ENCODE results near the gene TESMIN.

Gene TESMIN

GRCh38 chr11:68684385-68685356 is 66.6 kb downstream of the TESMIN start, which contains the start of gene GAL:
Gene GAL, plus strand, starts transcription at chr11:68684544. Its CDS starts 380 bp downstream, at chr11:68684924.
- no peak within 1 kb of the TSS for H3K9ac ChIP-seq (ENCODE audit: low read length)
- no peaks in the 10 kb centered on the region for H3K79me2 ChIP-seq (ENCODE audit: low read length)
- no peaks in the 10 kb centered on the region for H4K20me1 ChIP-seq (ENCODE audit: insufficient read depth, low read length)
- no peaks in the 10 kb centered on the region for H3F3A ChIP-seq (ENCODE audit: insufficient read depth, low read length)
- H3K9me2 ChIP-seq (replicated peaks; ENCODE audit: insufficient read depth, low read length) = no peaks in the 10 kb centered on the region
- no peak within 1 kb of the TSS for H2AFZ ChIP-seq (ENCODE audit: low read length)
- no peak within 1 kb of the TSS for H3K4me2 ChIP-seq (ENCODE audit: low read depth, low read length)
- H3K27me3 ChIP-seq (replicated peaks; ENCODE audit: insufficient read depth, low read length) = peaks cover 83% of the 10 kb centered on the region
- no peaks in the 10 kb centered on the region for H3K4me1 ChIP-seq (ENCODE audit: low read length)
- H3K36me3 ChIP-seq (replicated peaks; ENCODE audit: insufficient read depth, low read length) = no peaks in the 10 kb centered on the region
- no peaks in the 10 kb centered on the region for H3K9me3 ChIP-seq (replicated peaks; ENCODE audit: insufficient read depth, low read length)
- no peak within 1 kb of the TSS for H3K4me3 ChIP-seq (ENCODE audit: low read length)
- no peak for TF ChIP-seq EZH2phosphoT487 (IDR thresholded peaks at IDR 0.05; ENCODE audit: low read length)
- TF ChIP-seq, protein P1, sequence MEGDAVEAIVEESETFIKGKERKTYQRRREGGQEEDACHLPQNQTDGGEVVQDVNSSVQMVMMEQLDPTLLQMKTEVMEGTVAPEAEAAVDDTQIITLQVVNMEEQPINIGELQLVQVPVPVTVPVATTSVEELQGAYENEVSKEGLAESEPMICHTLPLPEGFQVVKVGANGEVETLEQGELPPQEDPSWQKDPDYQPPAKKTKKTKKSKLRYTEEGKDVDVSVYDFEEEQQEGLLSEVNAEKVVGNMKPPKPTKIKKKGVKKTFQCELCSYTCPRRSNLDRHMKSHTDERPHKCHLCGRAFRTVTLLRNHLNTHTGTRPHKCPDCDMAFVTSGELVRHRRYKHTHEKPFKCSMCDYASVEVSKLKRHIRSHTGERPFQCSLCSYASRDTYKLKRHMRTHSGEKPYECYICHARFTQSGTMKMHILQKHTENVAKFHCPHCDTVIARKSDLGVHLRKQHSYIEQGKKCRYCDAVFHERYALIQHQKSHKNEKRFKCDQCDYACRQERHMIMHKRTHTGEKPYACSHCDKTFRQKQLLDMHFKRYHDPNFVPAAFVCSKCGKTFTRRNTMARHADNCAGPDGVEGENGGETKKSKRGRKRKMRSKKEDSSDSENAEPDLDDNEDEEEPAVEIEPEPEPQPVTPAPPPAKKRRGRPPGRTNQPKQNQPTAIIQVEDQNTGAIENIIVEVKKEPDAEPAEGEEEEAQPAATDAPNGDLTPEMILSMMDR (IDR thresholded peaks at IDR 0.05; ENCODE audit: low read length) = no peak
- TF ChIP-seq EZH2 (optimal IDR thresholded peaks at IDR 0.05; ENCODE audit: low read depth, low read length) = no peak
- no peak within 1 kb of the TSS for H3K27ac ChIP-seq (ENCODE audit: low read length)
- DNase-seq = no peak

DNA sequence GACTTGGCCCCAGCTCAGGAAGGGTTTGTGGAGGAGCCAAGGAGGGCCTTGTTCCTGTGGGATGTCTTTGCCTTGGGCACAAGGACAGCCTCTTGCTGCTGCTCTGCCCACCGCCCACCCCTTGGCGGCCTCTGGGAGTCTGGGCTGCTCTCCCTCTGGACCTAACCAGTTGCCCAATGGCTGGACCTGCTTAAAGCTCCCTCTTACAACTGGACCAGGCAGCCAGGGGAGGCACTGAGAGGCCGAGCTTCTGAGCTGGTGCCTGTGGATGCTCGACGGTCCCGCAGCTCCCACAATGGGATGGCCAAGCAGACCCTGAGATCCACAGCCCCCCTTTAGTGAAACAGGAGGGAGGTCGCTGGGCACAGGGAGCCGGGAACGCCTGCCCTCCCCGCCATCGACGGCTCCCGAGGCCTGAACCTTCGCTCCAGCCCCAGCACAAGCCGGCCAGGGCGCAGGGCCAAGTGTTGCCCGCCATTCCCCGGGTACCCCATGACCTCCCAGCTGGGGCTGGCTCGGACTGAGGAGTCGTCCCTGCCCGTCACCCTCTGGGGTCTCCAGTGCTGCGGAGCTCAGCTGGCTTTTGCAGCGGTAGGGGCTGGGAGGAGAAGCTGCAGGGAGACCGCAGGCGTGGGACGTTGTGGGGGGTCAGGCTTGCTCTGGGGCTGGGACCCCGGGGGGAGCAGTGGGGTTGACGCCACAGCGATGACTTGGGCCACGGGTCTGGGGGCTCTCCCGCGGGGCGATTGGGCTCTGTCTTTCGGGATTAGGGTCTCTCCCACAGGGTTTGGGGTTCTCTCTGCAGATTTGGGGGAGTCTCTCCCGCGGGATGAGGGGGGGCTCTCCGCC is 67.6 kb downstream of the TESMIN start:
- Histone ChIP-seq H3K27me3 (replicated peaks; ENCODE audit: insufficient read depth, low read length) (peaks cover 76% of the 10 kb centered on the region), H3K4me3 (ENCODE audit: low read length) (no peak overlapping the region), H3K9me2 (replicated peaks; ENCODE audit: insufficient read depth, low read length) (no peaks in the 10 kb centered on the region), H3K9ac (ENCODE audit: low read length) (no peak overlapping the region), H3K36me3 (replicated peaks; ENCODE audit: insufficient read depth, low read length) (no peaks in the 10 kb centered on the region), H3K9me3 (replicated peaks; ENCODE audit: insufficient read depth, low read length) (no peaks in the 10 kb centered on the region), H3F3A (ENCODE audit: insufficient read depth, low read length) (no peaks in the 10 kb centered on the region), H3K79me2 (ENCODE audit: low read length) (no peaks in the 10 kb centered on the region), H3K4me2 (ENCODE audit: low read depth, low read length) (no peak overlapping the region), H3K4me1 (ENCODE audit: low read length) (no peaks in the 10 kb centered on the region), H3K27ac (ENCODE audit: low read length) (no peak overlapping the region), H4K20me1 (ENCODE audit: insufficient read depth, low read length) (no peaks in the 10 kb centered on the region), H2AFZ (ENCODE audit: low read length) (no peak overlapping the region)
- TF ChIP-seq, protein P1 (IDR thresholded peaks at IDR 0.05; ENCODE audit: low read length) = no peak
- no peak for TF ChIP-seq EZH2phosphoT487 (IDR thresholded peaks at IDR 0.05; ENCODE audit: low read length)
- DNase-seq = no peak

DNA sequence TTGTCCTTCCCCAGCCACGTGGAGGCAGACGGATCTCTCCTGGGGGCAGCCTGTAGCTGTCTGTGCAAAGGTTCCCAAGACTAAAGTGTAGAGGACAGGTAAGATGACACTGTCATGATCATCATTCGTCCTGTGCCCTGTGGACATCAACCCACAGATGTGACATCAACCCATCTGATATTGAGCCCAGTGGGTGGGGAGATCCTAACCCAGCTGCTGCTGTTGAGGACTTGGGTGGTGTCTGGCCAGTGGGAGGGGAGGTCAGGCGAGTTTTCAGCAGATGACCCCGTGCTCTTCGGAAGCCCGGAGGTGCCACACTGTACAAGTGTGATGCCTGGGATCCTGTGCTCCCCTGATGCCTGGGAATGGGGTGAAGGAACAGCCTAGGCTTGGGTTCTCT is 68.2 kb downstream of the TESMIN start:
- no peaks in the 10 kb centered on the region for H3K9me3 ChIP-seq (replicated peaks; ENCODE audit: insufficient read depth, low read length)
- no peaks in the 10 kb centered on the region for H3K9me2 ChIP-seq (replicated peaks; ENCODE audit: insufficient read depth, low read length)
- no peak overlapping the region for H3K4me2 ChIP-seq (ENCODE audit: low read depth, low read length)
- no peak overlapping the region for H3K9ac ChIP-seq (ENCODE audit: low read length)
- H3K27ac ChIP-seq (ENCODE audit: low read length) = no peak overlapping the region
- no peak for DNase-seq
- no peak for TF ChIP-seq EZH2phosphoT487 (IDR thresholded peaks at IDR 0.05; ENCODE audit: low read length)
- TF ChIP-seq, protein P1 (IDR thresholded peaks at IDR 0.05; ENCODE audit: low read length) = no peak
- TF ChIP-seq EZH2 (optimal IDR thresholded peaks at IDR 0.05; ENCODE audit: low read depth, low read length) = no peak
- H3K36me3 ChIP-seq (replicated peaks; ENCODE audit: insufficient read depth, low read length) = no peaks in the 10 kb centered on the region
- no peaks in the 10 kb centered on the region for H3K79me2 ChIP-seq (ENCODE audit: low read length)
- H3K27me3 ChIP-seq (replicated peaks; ENCODE audit: insufficient read depth, low read length) = peaks cover 73% of the 10 kb centered on the region
- H3K4me1 ChIP-seq (ENCODE audit: low read length) = no peaks in the 10 kb centered on the region
- no peak overlapping the region for H3K4me3 ChIP-seq (ENCODE audit: low read length)
- H2AFZ ChIP-seq (ENCODE audit: low read length) = no peak overlapping the region
- no peaks in the 10 kb centered on the region for H3F3A ChIP-seq (ENCODE audit: insufficient read depth, low read length)
- H4K20me1 ChIP-seq (ENCODE audit: insufficient read depth, low read length) = no peaks in the 10 kb centered on the region
